ENCODE data around the gene SPATA18. TPM values are rescaled to one million over a fixed set of nuclear protein-coding genes. Genes with fewer than 3 reads are reported as not detected.
A peak's percentile ranks its signal among the peaks of the same experiment; 100 is the strongest.

Gene SPATA18, protein sequence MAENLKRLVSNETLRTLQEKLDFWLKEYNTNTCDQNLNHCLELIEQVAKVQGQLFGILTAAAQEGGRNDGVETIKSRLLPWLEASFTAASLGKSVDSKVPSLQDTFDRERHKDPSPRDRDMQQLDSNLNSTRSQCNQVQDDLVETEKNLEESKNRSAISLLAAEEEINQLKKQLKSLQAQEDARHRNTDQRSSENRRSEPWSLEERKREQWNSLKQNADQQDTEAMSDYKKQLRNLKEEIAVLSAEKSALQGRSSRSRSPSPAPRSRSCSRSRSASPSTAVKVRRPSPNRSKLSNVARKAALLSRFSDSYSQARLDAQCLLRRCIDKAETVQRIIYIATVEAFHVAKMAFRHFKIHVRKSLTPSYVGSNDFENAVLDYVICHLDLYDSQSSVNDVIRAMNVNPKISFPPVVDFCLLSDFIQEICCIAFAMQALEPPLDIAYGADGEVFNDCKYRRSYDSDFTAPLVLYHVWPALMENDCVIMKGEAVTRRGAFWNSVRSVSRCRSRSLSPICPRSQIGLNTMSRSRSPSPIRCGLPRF
- polyA plus RNA-seq (2013, experiment 1 of 4), result 4.0 TPM
- polyA plus RNA-seq (2013, experiment 2 of 4), result 5.7 TPM
- polyA plus RNA-seq (2013, experiment 3 of 4), result 2.9 TPM
- polyA plus RNA-seq (2013, experiment 4 of 4), result 4.3 TPM

DNA sequence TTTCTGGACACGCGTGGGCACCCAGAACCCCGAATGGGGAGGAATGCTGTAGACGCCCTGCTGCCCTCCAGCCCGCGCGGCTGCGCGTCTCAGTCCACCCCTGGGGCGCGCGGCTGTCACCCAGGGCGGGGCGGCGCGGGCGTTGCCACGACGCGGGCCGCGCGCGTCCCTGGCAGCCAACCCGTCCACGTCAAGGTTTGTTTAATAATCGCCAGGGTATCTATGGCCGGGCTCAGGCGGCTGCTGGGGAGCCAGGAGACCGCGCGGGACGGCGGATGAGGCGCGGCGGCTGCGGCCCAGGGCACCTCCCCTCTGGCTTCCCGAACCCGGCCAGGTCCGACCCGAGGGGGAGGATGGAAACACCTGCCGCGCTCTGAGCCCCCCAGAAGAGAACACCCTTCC, at the start of gene SPATA18:
Gene SPATA18 (plus strand): TSS at position 92 of the 402 bp plus-strand sequence. CDS start 401 bp downstream, outside the sequence.
- Histone ChIP-seq H3K4me3 (ENCODE audit: insufficient read depth, low read depth, low read length) (peak within 1 kb of the TSS; percentile 68), H3K27me3 (ENCODE audit: control insufficient read depth, insufficient read depth, low read length, poor library complexity, severe bottlenecking) (peaks cover 30% of the 10 kb centered on the region), H3K36me3 (ENCODE audit: control insufficient read depth, insufficient read depth, low read length) (no peaks in the 10 kb centered on the region), H3K4me1 (ENCODE audit: control insufficient read depth, insufficient read depth, low read length) (peaks cover 7% of the 10 kb centered on the region), H3K9me3 (ENCODE audit: control insufficient read depth, low read length) (no peaks in the 10 kb centered on the region), H3K27ac (ENCODE audit: insufficient read depth, low read depth, low read length, poor library complexity, severe bottlenecking) (peak within 1 kb of the TSS; percentile 30)
- 1% methylated on average over 44 of the region's 44 CpGs for WGBS, 2 experiments

DNA sequence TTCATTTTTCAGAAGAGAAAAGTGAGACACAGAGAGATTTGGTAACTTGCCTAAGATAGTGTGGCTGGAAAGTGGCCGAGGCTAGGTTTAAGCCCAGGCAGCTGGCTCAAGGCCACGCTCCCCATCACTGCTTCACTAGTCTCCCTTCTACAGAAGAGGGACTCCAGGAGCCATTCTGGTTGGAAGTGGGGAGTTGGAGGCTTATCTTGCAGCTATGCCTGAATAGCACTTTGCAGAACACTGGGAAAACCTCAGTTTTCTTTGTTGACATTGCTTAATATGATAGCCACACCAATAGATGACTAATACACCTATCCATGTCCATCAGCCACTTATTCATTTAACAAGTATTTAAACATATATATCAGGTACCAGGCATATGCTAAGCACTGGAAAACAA, 49.5 kb upstream of the SPATA18 start:
- H3K36me3 ChIP-seq (ENCODE audit: control insufficient read depth, insufficient read depth, low read length), result no peaks in the 10 kb centered on the region
- no peak overlapping the region for H3K4me3 ChIP-seq (ENCODE audit: insufficient read depth, low read depth, low read length)
- H3K4me1 ChIP-seq (ENCODE audit: control insufficient read depth, insufficient read depth, low read length), result peaks cover 3% of the 10 kb centered on the region
- 93 to 96% methylated on average over 2 of the region's 2 CpGs for WGBS, 2 experiments
- H3K9me3 ChIP-seq (ENCODE audit: control insufficient read depth, low read length), result no peaks in the 10 kb centered on the region
- no peak overlapping the region for H3K27ac ChIP-seq (ENCODE audit: insufficient read depth, low read depth, low read length, poor library complexity, severe bottlenecking)
- no peaks in the 10 kb centered on the region for H3K27me3 ChIP-seq (ENCODE audit: control insufficient read depth, insufficient read depth, low read length, poor library complexity, severe bottlenecking)

DNA sequence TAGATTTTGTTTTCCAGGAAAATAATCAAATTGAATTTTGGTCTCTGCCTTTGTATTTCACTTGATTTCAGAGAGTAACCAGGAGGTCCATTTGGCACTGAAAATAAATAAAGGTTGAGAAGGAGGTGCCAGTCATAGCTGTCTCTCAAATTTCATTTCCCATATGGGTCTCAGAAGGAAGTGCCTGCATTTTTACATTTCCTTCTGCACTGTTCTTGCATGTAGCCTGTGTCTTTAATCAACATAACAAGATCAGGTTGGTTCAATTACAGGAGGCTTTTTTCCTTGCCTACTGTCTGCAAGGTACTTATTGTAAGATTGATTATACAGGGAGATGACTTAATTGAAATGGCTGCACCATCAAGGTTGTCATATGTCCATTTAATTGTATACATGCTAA, 46.7 kb upstream of the SPATA18 start:
- Histone ChIP-seq H3K36me3 (ENCODE audit: control insufficient read depth, insufficient read depth, low read length) (no peaks in the 10 kb centered on the region), H3K4me1 (ENCODE audit: control insufficient read depth, insufficient read depth, low read length) (no peaks in the 10 kb centered on the region), H3K9me3 (ENCODE audit: control insufficient read depth, low read length) (no peaks in the 10 kb centered on the region), H3K4me3 (ENCODE audit: insufficient read depth, low read depth, low read length) (no peak overlapping the region), H3K27ac (ENCODE audit: insufficient read depth, low read depth, low read length, poor library complexity, severe bottlenecking) (no peak overlapping the region), H3K27me3 (ENCODE audit: control insufficient read depth, insufficient read depth, low read length, poor library complexity, severe bottlenecking) (no peaks in the 10 kb centered on the region)

GRCh38 chr4:52005604-52006273, 45.4 kb upstream of the SPATA18 start:
- H3K27ac ChIP-seq (ENCODE audit: insufficient read depth, low read depth, low read length, poor library complexity, severe bottlenecking), result no peak overlapping the region
- no peaks in the 10 kb centered on the region for H3K4me1 ChIP-seq (ENCODE audit: control insufficient read depth, insufficient read depth, low read length)
- H3K27me3 ChIP-seq (ENCODE audit: control insufficient read depth, insufficient read depth, low read length, poor library complexity, severe bottlenecking), result no peaks in the 10 kb centered on the region
- no peaks in the 10 kb centered on the region for H3K36me3 ChIP-seq (ENCODE audit: control insufficient read depth, insufficient read depth, low read length)
- WGBS, 2 experiments, result 100% methylated on average over 1 of the region's 2 CpGs; no CpG with 5 or more reads in 1 of the 2 experiments
- H3K9me3 ChIP-seq (ENCODE audit: control insufficient read depth, low read length), result no peaks in the 10 kb centered on the region
- no peak overlapping the region for H3K4me3 ChIP-seq (ENCODE audit: insufficient read depth, low read depth, low read length)

- H3K27me3 ChIP-seq (ENCODE audit: control insufficient read depth, insufficient read depth, low read length, poor library complexity, severe bottlenecking), result no peaks in the 10 kb centered on the region
- 94 to 98% methylated on average over 4 of the region's 4 CpGs for WGBS, 2 experiments
These were observed 44.2 kb upstream of the SPATA18 start for GRCh38 chr4:52006887-52007286.

GRCh38 chr4:52010986-52011385, 40.1 kb upstream of the SPATA18 start:
- Histone ChIP-seq H3K9me3 (ENCODE audit: control insufficient read depth, low read length) (no peaks in the 10 kb centered on the region), H3K4me3 (ENCODE audit: insufficient read depth, low read depth, low read length) (no peak overlapping the region), H3K27ac (ENCODE audit: insufficient read depth, low read depth, low read length, poor library complexity, severe bottlenecking) (no peak overlapping the region), H3K36me3 (ENCODE audit: control insufficient read depth, insufficient read depth, low read length) (no peaks in the 10 kb centered on the region), H3K27me3 (ENCODE audit: control insufficient read depth, insufficient read depth, low read length, poor library complexity, severe bottlenecking) (no peaks in the 10 kb centered on the region), H3K4me1 (ENCODE audit: control insufficient read depth, insufficient read depth, low read length) (peaks cover 5% of the 10 kb centered on the region)
- 100% methylated on average over 1 of the region's 2 CpGs; no CpG with 5 or more reads in 1 of the 2 experiments for WGBS, 2 experiments

More at GRCh38 chr4:52006887-52007286, 44.2 kb upstream of the SPATA18 start:
- H3K27ac ChIP-seq (ENCODE audit: insufficient read depth, low read depth, low read length, poor library complexity, severe bottlenecking), result no peak overlapping the region
- H3K4me1 ChIP-seq (ENCODE audit: control insufficient read depth, insufficient read depth, low read length), result no peaks in the 10 kb centered on the region
- no peaks in the 10 kb centered on the region for H3K9me3 ChIP-seq (ENCODE audit: control insufficient read depth, low read length)
- no peak overlapping the region for H3K4me3 ChIP-seq (ENCODE audit: insufficient read depth, low read depth, low read length)
- H3K36me3 ChIP-seq (ENCODE audit: control insufficient read depth, insufficient read depth, low read length), result no peaks in the 10 kb centered on the region

DNA sequence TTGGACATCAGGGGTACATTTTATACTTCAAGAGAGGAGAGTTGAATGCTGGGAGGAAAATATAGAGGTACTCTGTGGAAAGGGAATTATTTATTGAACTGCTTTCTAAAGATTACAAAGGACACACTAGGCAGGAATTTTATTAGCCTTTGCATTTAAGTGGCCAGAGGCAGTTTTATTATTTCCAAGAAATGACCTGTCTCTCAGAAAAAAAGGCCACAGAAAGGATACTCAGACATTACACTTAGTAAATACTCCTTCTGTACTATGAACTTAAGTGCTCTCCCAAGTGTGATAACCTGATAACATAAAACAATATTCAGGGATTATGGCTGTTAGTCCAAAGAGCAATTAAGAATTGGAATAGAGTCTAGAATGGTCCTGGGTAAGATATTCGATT, 38.5 kb upstream of the SPATA18 start:
- no peak overlapping the region for H3K4me3 ChIP-seq (ENCODE audit: insufficient read depth, low read depth, low read length)
- WGBS, 2 experiments, result 84 to 93% methylated on average over 1 of the region's 1 CpG
- H3K9me3 ChIP-seq (ENCODE audit: control insufficient read depth, low read length), result no peaks in the 10 kb centered on the region
- H3K27ac ChIP-seq (ENCODE audit: insufficient read depth, low read depth, low read length, poor library complexity, severe bottlenecking), result no peak overlapping the region
- H3K27me3 ChIP-seq (ENCODE audit: control insufficient read depth, insufficient read depth, low read length, poor library complexity, severe bottlenecking), result no peaks in the 10 kb centered on the region
- no peaks in the 10 kb centered on the region for H3K36me3 ChIP-seq (ENCODE audit: control insufficient read depth, insufficient read depth, low read length)
- H3K4me1 ChIP-seq (ENCODE audit: control insufficient read depth, insufficient read depth, low read length), result peaks cover 5% of the 10 kb centered on the region

DNA sequence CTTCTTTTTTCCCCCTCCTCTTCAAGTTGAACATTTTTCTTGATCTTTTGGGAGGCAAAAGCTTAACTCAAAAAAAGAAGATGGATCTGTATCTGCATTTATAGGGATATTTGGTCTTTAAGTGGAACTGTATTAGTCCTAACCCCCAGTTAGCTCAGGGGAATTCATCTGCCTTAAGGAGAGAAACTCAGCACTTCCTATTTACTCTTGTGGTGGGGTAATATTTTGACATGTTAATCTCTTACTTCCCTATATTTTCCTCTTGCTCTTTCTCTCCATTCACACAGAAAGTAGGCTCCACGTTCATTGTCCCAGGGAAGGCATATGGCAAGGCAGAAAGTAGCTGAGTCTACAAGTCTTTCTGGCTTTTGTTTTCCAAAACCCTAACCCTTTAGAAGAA, 36.2 kb upstream of the SPATA18 start:
- Histone ChIP-seq H3K27me3 (ENCODE audit: control insufficient read depth, insufficient read depth, low read length, poor library complexity, severe bottlenecking) (no peaks in the 10 kb centered on the region), H3K4me1 (ENCODE audit: control insufficient read depth, insufficient read depth, low read length) (peaks cover 5% of the 10 kb centered on the region), H3K27ac (ENCODE audit: insufficient read depth, low read depth, low read length, poor library complexity, severe bottlenecking) (peak overlapping the region; percentile 47), H3K36me3 (ENCODE audit: control insufficient read depth, insufficient read depth, low read length) (no peaks in the 10 kb centered on the region), H3K4me3 (ENCODE audit: insufficient read depth, low read depth, low read length) (no peak overlapping the region), H3K9me3 (ENCODE audit: control insufficient read depth, low read length) (no peaks in the 10 kb centered on the region)
- WGBS, 2 experiments, result 38 to 41% methylated on average over 1 of the region's 1 CpG

DNA sequence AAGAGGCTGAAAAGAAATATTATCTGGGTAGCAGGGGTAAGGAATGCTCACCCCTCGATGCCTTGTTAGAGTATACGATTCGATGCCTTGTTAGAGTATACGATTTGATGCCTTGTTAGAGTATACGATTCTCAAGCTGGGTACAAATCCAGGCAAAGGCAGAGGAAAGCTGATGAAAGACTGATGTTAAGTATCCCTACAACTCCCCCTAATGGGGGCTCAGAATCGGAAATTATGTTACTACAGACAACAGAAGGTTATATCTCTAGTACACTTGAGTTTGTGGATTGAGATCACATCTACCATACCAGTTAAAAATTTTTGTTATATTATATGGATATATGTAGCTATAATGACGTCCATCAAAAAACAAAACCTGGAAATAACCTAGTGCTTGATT, 35.7 kb upstream of the SPATA18 start:
- Histone ChIP-seq H3K9me3 (ENCODE audit: control insufficient read depth, low read length) (no peaks in the 10 kb centered on the region), H3K27ac (ENCODE audit: insufficient read depth, low read depth, low read length, poor library complexity, severe bottlenecking) (peak overlapping the region; percentile 47), H3K4me3 (ENCODE audit: insufficient read depth, low read depth, low read length) (no peak overlapping the region), H3K27me3 (ENCODE audit: control insufficient read depth, insufficient read depth, low read length, poor library complexity, severe bottlenecking) (no peaks in the 10 kb centered on the region), H3K4me1 (ENCODE audit: control insufficient read depth, insufficient read depth, low read length) (peaks cover 5% of the 10 kb centered on the region), H3K36me3 (ENCODE audit: control insufficient read depth, insufficient read depth, low read length) (no peaks in the 10 kb centered on the region)
- WGBS, 2 experiments, result 67 to 73% methylated on average over 5 to 6 of the region's 7 CpGs

- Histone ChIP-seq H3K36me3 (ENCODE audit: control insufficient read depth, insufficient read depth, low read length) (no peaks in the 10 kb centered on the region), H3K9me3 (ENCODE audit: control insufficient read depth, low read length) (no peaks in the 10 kb centered on the region), H3K27ac (ENCODE audit: insufficient read depth, low read depth, low read length, poor library complexity, severe bottlenecking) (no peak overlapping the region), H3K4me1 (ENCODE audit: control insufficient read depth, insufficient read depth, low read length) (peaks cover 5% of the 10 kb centered on the region), H3K4me3 (ENCODE audit: insufficient read depth, low read depth, low read length) (no peak overlapping the region), H3K27me3 (ENCODE audit: control insufficient read depth, insufficient read depth, low read length, poor library complexity, severe bottlenecking) (no peaks in the 10 kb centered on the region)
- whole genome bisulfite sequencing, 2 experiments, result 90 to 93% methylated on average over 3 of the region's 3 CpGs
These were observed 34.1 kb upstream of the SPATA18 start for GRCh38 chr4:52016981-52017380.
